Tibial nerve (tissue), 4 donors: ENCODE results near the gene ZCCHC9.

Experiments used
- EP300 ChIP-seq, 2 donors: sonication (generic); formaldehyde crosslinking; IDR thresholded peaks; one replicate each; pipeline ENCODE4 v1.6.1; 2017; ENCODE audit warnings: antibody characterized with exemption in 2 of 2, mild to moderate bottlenecking in 1 of 2
- POLR2A ChIP-seq, 2 donors: fragments of 450-650 bp; IDR thresholded peaks; one replicate each; pipeline ENCODE4 v1.6.1; 2017; ENCODE audit warnings: antibody characterized with exemption in 2 of 2, mild to moderate bottlenecking in 2 of 2, moderate library complexity in 2 of 2
- TF ChIP-seq, protein P1 (sequence below), 5 experiments: fragments of 200-600 bp in 3 of 5; fragments of 450-650 bp in 2 of 5; sonication (generic) in 3 of 5; IDR thresholded peaks; one replicate each; pipeline ENCODE4 v1.5.1; 2016 to 2019; ENCODE audit warnings: antibody characterized with exemption in 5 of 5, mild to moderate bottlenecking in 3 of 5, moderate library complexity in 2 of 5

- TF ChIP-seq, protein P1, sequence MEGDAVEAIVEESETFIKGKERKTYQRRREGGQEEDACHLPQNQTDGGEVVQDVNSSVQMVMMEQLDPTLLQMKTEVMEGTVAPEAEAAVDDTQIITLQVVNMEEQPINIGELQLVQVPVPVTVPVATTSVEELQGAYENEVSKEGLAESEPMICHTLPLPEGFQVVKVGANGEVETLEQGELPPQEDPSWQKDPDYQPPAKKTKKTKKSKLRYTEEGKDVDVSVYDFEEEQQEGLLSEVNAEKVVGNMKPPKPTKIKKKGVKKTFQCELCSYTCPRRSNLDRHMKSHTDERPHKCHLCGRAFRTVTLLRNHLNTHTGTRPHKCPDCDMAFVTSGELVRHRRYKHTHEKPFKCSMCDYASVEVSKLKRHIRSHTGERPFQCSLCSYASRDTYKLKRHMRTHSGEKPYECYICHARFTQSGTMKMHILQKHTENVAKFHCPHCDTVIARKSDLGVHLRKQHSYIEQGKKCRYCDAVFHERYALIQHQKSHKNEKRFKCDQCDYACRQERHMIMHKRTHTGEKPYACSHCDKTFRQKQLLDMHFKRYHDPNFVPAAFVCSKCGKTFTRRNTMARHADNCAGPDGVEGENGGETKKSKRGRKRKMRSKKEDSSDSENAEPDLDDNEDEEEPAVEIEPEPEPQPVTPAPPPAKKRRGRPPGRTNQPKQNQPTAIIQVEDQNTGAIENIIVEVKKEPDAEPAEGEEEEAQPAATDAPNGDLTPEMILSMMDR (IDR thresholded peaks at IDR 0.05), result no peak
- TF ChIP-seq POLR2A (IDR thresholded peaks at IDR 0.05) (no peak), EP300 (IDR thresholded peaks at IDR 0.05) (no peak)
Observed at GRCh38 chr5:81253875-81254274, 47.5 kb upstream of the ZCCHC9 start.
